AG04450 (cell line): ENCODE data around the gene EXOSC6. TPM values are rescaled to one million over a fixed set of nuclear protein-coding genes. Genes with fewer than 3 reads are reported as not detected.

Experiments
- CTCF ChIA-PET: fragments of 300-600, 350-600 bp; formaldehyde crosslinking; extraction: SDS; loops from one replicate; lab custom pipeline; 2022; ENCODE audit warnings: antibody characterized with exemption, inconsistent platforms; lab: Charles Lee
- POLR2A ChIA-PET: fragments of 350-600 bp; formaldehyde crosslinking; extraction: SDS; loops from one replicate; lab custom pipeline; 2021; ENCODE audit warnings: antibody characterized with exemption, inconsistent platforms; lab: Yijun Ruan, JAX
- DNase-seq: peaks from one replicate; pipeline ENCODE4 v3.0.0-alpha.2; 2011; ENCODE audit warnings: low read depth, low spot score
- H3K27ac ChIP-seq: one replicate; pipeline ENCODE4 v1.5.1; 2012; ENCODE audit warnings: low read depth, low read length, control low read depth
- H3K27me3 ChIP-seq: one replicate; pipeline ENCODE4 v1.6.0; 2012; ENCODE audit warnings: low read length; ENCODE audit not compliant: control insufficient read depth, insufficient read depth
- H3K4me3 ChIP-seq: 2 replicates; pipeline ENCODE4 v1.5.1; 2011; ENCODE audit warnings: mild to moderate bottlenecking, low read depth, low read length, control low read depth
- H3K9me3 ChIP-seq: 2 replicates; pipeline ENCODE4 v1.5.1; 2012; ENCODE audit warnings: low read length; ENCODE audit not compliant: control insufficient read depth, insufficient read depth
- CTCF ChIP-seq: IDR thresholded peaks from 2 replicates; pipeline ENCODE4 v1.5.1; 2011; ENCODE audit warnings: low read depth, low read length, control low read depth, inconsistent platforms
- polyA plus RNA-seq: library from polyadenylated mRNA; depleted of rRNA; stranded (reverse); fragments of >200 nt; gene quantifications from 2 replicates; pipeline ENCODE4 v1.2.3, GENCODE V29; 2011

Gene EXOSC6
- polyA plus RNA-seq, 1 experiment, result 8.5 TPM

GRCh38 chr16:70255574-70255973 lies 3.8 kb upstream of the EXOSC6 start:
- ChIA-PET POLR2A (no interaction called here), CTCF (interaction anchor here (0.7 to 5.1 kb wide), 3 partner anchors 12 to 46 kb away, joined by 4 to 46 read pairs (median 5); no protein-coding TSS in a partner anchor)
- no peak for TF ChIP-seq CTCF
- H3K9me3 ChIP-seq, result no peaks in the 10 kb centered on the region; the same call in 1 of the 2 replicates
- no peaks in the 10 kb centered on the region for H3K27me3 ChIP-seq
- H3K4me3 ChIP-seq, result no peak overlapping the region
- no peak for DNase-seq
- H3K27ac ChIP-seq, result no peak overlapping the region

- TF ChIP-seq CTCF, result no peak
- H3K4me3 ChIP-seq, result no peak overlapping the region
- DNase-seq, result no peak
- ChIA-PET CTCF (interaction anchor here (0.7 to 5.1 kb wide), 3 partner anchors 12 to 47 kb away, joined by 4 to 46 read pairs (median 5); no protein-coding TSS in a partner anchor), POLR2A (no interaction called here)
- no peaks in the 10 kb centered on the region for H3K27me3 ChIP-seq
- H3K27ac ChIP-seq, result no peak overlapping the region
- H3K9me3 ChIP-seq, result no peaks in the 10 kb centered on the region; the same call in 1 of the 2 replicates
Measured at GRCh38 chr16:70254965-70255286, 3.2 kb upstream of the EXOSC6 start.

- TF ChIP-seq CTCF, result no peak
- DNase-seq, result no peak
- ChIA-PET POLR2A (no interaction called here), CTCF (interaction anchor here (0.6 to 5.1 kb wide), 6 partner anchors 9 to 241 kb away, joined by 3 to 46 read pairs (median 4); no protein-coding TSS in a partner anchor)
- Histone ChIP-seq H3K27ac (no peak overlapping the region), H3K9me3 (no peaks in the 10 kb centered on the region; the same call in 1 of the 2 replicates), H3K4me3 (no peak overlapping the region), H3K27me3 (no peaks in the 10 kb centered on the region)
Measured at GRCh38 chr16:70254180-70254964, 2.6 kb upstream of the EXOSC6 start.

GRCh38 chr16:70253291-70254106 lies 1.8 kb upstream of the EXOSC6 start:
- Histone ChIP-seq H3K27me3 (no peaks in the 10 kb centered on the region), H3K27ac (peak overlapping the region; percentile 11), H3K9me3 (no peaks in the 10 kb centered on the region; the same call in 1 of the 2 replicates), H3K4me3 (no peak overlapping the region)
- ChIA-PET CTCF (interaction anchor here (0.6 to 5.1 kb wide), 9 partner anchors 9 to 242 kb away, joined by 3 to 46 read pairs (median 4); no protein-coding TSS in a partner anchor), POLR2A (no interaction called here)
- DNase-seq, result no peak
- TF ChIP-seq CTCF, result peak; percentile 69
